Upper lobe of right lung (tissue), 1 donor: ENCODE results near the gene WNK2. TPM values are rescaled to one million over a fixed set of nuclear protein-coding genes. Genes with fewer than 3 reads are reported as not detected.

ENCODE experiments used
- ATAC-seq: fragments of 200-7000 bp; cut with Tn5 transposase; one replicate; pipeline ENCODE4 v1.9.1; 2020; ENCODE audit warnings: mild to moderate bottlenecking, moderate library complexity
- DNase-seq: peaks from one replicate; pipeline ENCODE4 v3.0.0-alpha.2; 2020
- H3K27ac ChIP-seq: fragments of 200-600 bp; one replicate; pipeline ENCODE4 v1.8.0; 2022
- H3K27me3 ChIP-seq: fragments of 200-600 bp; one replicate; pipeline ENCODE4 v1.8.0; 2022; ENCODE audit warnings: mild to moderate bottlenecking
- H3K36me3 ChIP-seq: fragments of 200-600 bp; one replicate; pipeline ENCODE4 v1.8.0; 2022
- H3K4me1 ChIP-seq: fragments of 200-600 bp; one replicate; pipeline ENCODE4 v1.8.0; 2022
- H3K4me3 ChIP-seq: fragments of 200-600 bp; one replicate; pipeline ENCODE4 v1.8.0; 2022; ENCODE audit warnings: mild to moderate bottlenecking
- H3K9me3 ChIP-seq: fragments of 200-600 bp; one replicate; pipeline ENCODE4 v1.8.0; 2022
- CTCF ChIP-seq: fragments of 200-600 bp; IDR thresholded peaks from one replicate; pipeline ENCODE4 v1.8.0; 2022; ENCODE audit warnings: antibody characterized with exemption
- intact Hi-C: fragments of 100-400 bp; cut with DNase I; formaldehyde crosslinking; loops from one replicate; pipeline ENCODE4 v1.11.0; 2022
- total RNA-seq: library from RNA; stranded (reverse); fragmentation: NEBNext Ultra II Directional; extraction: Animal tissue kit (Norgen Biotek cat#: 25700); gene quantifications from one replicate; pipeline ENCODE4 v1.2.1, GENCODE V29; 2021
- donor health status: DM: no; HTN: yes; CAD: no; lungs with severe emphysema.

WNK2 gene
- total RNA-seq, 1 donor from 2014 or later = 0.35 TPM

GRCh38 chr9:93259490-93260262 is 75.7 kb downstream of the WNK2 start:
- intact Hi-C loops = no loop called here
- TF ChIP-seq CTCF = no peak
- no peak overlapping the region for H3K4me3 ChIP-seq

GRCh38 chr9:93260263-93261066 is 76.5 kb downstream of the WNK2 start:
- no peaks in the 10 kb centered on the region for H3K4me1 ChIP-seq
- DNase-seq (peak; percentile 51), ATAC-seq (no peak)
- H3K27ac ChIP-seq = no peak overlapping the region
- H3K4me3 ChIP-seq = no peak overlapping the region
- no peak for TF ChIP-seq CTCF
- no peaks in the 10 kb centered on the region for H3K9me3 ChIP-seq
- no peaks in the 10 kb centered on the region for H3K36me3 ChIP-seq
- H3K27me3 ChIP-seq = no peaks in the 10 kb centered on the region
- intact Hi-C loops = no loop called here

More at GRCh38 chr9:93259490-93260262, 75.7 kb downstream of the WNK2 start:
- Histone ChIP-seq H3K9me3 (no peaks in the 10 kb centered on the region), H3K36me3 (no peaks in the 10 kb centered on the region), H3K27ac (no peak overlapping the region), H3K4me1 (no peaks in the 10 kb centered on the region), H3K27me3 (no peaks in the 10 kb centered on the region)
- DNase-seq = peak; percentile 61
- ATAC-seq = no peak

- DNase-seq (peak; percentile 56), ATAC-seq (no peak)
- Histone ChIP-seq H3K36me3 (no peaks in the 10 kb centered on the region), H3K9me3 (no peaks in the 10 kb centered on the region), H3K4me3 (no peak overlapping the region), H3K4me1 (no peaks in the 10 kb centered on the region), H3K27me3 (no peaks in the 10 kb centered on the region), H3K27ac (no peak overlapping the region)
- no peak for TF ChIP-seq CTCF
- intact Hi-C loops = no loop called here
Observed at GRCh38 chr9:93261281-93261680, 77.3 kb downstream of the WNK2 start.

GRCh38 chr9:93261735-93262523 is 78.0 kb downstream of the WNK2 start:
- no peaks in the 10 kb centered on the region for H3K9me3 ChIP-seq
- intact Hi-C loops = no loop called here
- ATAC-seq = no peak
- H3K36me3 ChIP-seq = no peaks in the 10 kb centered on the region
- TF ChIP-seq CTCF = no peak
- no peak overlapping the region for H3K27ac ChIP-seq
- H3K4me1 ChIP-seq = no peaks in the 10 kb centered on the region
- no peak overlapping the region for H3K4me3 ChIP-seq
- no peaks in the 10 kb centered on the region for H3K27me3 ChIP-seq
- peak; percentile 46 for DNase-seq

- Histone ChIP-seq H3K27me3 (peaks cover 5% of the 10 kb centered on the region), H3K27ac (no peak overlapping the region), H3K4me1 (no peaks in the 10 kb centered on the region), H3K9me3 (no peaks in the 10 kb centered on the region), H3K4me3 (no peak overlapping the region), H3K36me3 (no peaks in the 10 kb centered on the region)
- TF ChIP-seq CTCF = no peak
- intact Hi-C loops = no loop called here
- no peak for DNase-seq
- no peak for ATAC-seq
Observed at GRCh38 chr9:93262537-93263310, 78.8 kb downstream of the WNK2 start.
